WI38 (cell line): Measurements from ENCODE around the gene SLC38A3.

Experiments used
- H3K4me3 ChIP-seq: 2 replicates; pipeline ENCODE4 v1.5.1; 2011; ENCODE audit warnings: low read depth, mild to moderate bottlenecking, control low read depth, low read length
- CTCF ChIP-seq: IDR thresholded peaks from 2 replicates; pipeline ENCODE4 v1.5.1; 2012; ENCODE audit warnings: low read depth, mild to moderate bottlenecking, control low read depth, low read length

Gene SLC38A3

GRCh38 chr3:50174947-50175524 is 30.0 kb upstream of the SLC38A3 start:
- TF ChIP-seq CTCF = no peak
- H3K4me3 ChIP-seq = no peak overlapping the region

GRCh38 chr3:50177346-50177745 is 27.7 kb upstream of the SLC38A3 start:
- H3K4me3 ChIP-seq = no peak overlapping the region
- no peak for TF ChIP-seq CTCF

GRCh38 chr3:50179710-50180109 is 25.4 kb upstream of the SLC38A3 start:
- TF ChIP-seq CTCF = no peak
- no peak overlapping the region for H3K4me3 ChIP-seq

- no peak for TF ChIP-seq CTCF
- no peak overlapping the region for H3K4me3 ChIP-seq
Measured at GRCh38 chr3:50181985-50182384, 23.1 kb upstream of the SLC38A3 start.

GRCh38 chr3:50182533-50183099 is 22.5 kb upstream of the SLC38A3 start:
- no peak for TF ChIP-seq CTCF
- H3K4me3 ChIP-seq = no peak overlapping the region

GRCh38 chr3:50183755-50184154 is 21.3 kb upstream of the SLC38A3 start:
- no peak for TF ChIP-seq CTCF
- no peak overlapping the region for H3K4me3 ChIP-seq

GRCh38 chr3:50184242-50184978 is 20.7 kb upstream of the SLC38A3 start:
- no peak overlapping the region for H3K4me3 ChIP-seq
- TF ChIP-seq CTCF = no peak
